ENCODE results near the gene SLC35B2. TPM values are rescaled to one million over a fixed set of nuclear protein-coding genes. Genes with fewer than 3 reads are reported as not detected.

Gene SLC35B2
- total RNA-seq, 1 experiment from 2014 or later, result 90.6 TPM

DNA sequence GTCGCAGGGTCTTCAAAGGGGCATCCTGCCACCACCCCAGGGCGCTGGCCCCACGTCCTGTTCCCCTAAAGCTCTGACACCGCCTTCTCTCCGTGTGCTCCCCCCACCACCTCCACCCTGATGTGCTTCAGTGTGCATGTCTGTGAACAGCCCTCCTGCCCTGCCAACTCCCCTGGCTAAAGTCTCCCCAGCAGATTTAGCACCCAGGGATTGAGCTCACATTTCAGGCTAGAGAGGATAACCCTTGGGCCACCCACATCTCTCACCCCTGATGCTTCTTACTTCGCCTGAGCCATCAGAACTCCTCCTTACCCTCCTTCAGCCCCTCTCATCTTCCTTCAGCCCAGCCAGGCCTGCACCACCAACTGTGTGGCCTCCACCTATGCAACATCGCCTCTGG is 20.4 kb upstream of the SLC35B2 start:
- no peak overlapping the region for H3K4me2 ChIP-seq (ENCODE audit: low read length)
- TF ChIP-seq EZH2 (IDR thresholded peaks at IDR 0.05; ENCODE audit: low read length, unreplicated experiment) (no peak), EZH2phosphoT487 (IDR thresholded peaks at IDR 0.05; ENCODE audit: borderline replicate concordance, low read length) (no peak)
- TF ChIP-seq, protein P1, sequence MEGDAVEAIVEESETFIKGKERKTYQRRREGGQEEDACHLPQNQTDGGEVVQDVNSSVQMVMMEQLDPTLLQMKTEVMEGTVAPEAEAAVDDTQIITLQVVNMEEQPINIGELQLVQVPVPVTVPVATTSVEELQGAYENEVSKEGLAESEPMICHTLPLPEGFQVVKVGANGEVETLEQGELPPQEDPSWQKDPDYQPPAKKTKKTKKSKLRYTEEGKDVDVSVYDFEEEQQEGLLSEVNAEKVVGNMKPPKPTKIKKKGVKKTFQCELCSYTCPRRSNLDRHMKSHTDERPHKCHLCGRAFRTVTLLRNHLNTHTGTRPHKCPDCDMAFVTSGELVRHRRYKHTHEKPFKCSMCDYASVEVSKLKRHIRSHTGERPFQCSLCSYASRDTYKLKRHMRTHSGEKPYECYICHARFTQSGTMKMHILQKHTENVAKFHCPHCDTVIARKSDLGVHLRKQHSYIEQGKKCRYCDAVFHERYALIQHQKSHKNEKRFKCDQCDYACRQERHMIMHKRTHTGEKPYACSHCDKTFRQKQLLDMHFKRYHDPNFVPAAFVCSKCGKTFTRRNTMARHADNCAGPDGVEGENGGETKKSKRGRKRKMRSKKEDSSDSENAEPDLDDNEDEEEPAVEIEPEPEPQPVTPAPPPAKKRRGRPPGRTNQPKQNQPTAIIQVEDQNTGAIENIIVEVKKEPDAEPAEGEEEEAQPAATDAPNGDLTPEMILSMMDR (conservative IDR thresholded peaks at IDR 0.05; ENCODE audit: low read depth, low read length), result no peak
- H3K27me3 ChIP-seq (ENCODE audit: low read length), result peaks cover 7% of the 10 kb centered on the region
- H3K4me1 ChIP-seq (ENCODE audit: insufficient read depth, low read length), result peaks cover 8% of the 10 kb centered on the region; the same call in 1 of the 2 replicates
- DNase-seq, result no peak
- no peaks in the 10 kb centered on the region for H4K20me1 ChIP-seq (ENCODE audit: low read length)
- ChIA-PET CTCF (no interaction called here), POLR2A (ENCODE audit: unreplicated experiment) (no interaction called here)
- intact Hi-C loops (cut with micrococcal nuclease), result no loop called here
- H2AFZ ChIP-seq (ENCODE audit: low read length), result no peak overlapping the region
- no peak overlapping the region for H3K9ac ChIP-seq (ENCODE audit: low read length)
- no TSS peak for BruUV-seq (replicated peaks)
- no peaks in the 10 kb centered on the region for H3K9me3 ChIP-seq (ENCODE audit: low read length)
- H3K79me2 ChIP-seq (ENCODE audit: low read length), result no peaks in the 10 kb centered on the region
- no peaks in the 10 kb centered on the region for H3K9me2 ChIP-seq (replicated peaks; ENCODE audit: low read length)
- H3K4me3 ChIP-seq (ENCODE audit: low read length), result no peak overlapping the region
- H3F3A ChIP-seq (ENCODE audit: low read length, unreplicated experiment), result no peaks in the 10 kb centered on the region
- H3K36me3 ChIP-seq (ENCODE audit: low read depth, low read length), result no peaks in the 10 kb centered on the region
- no peak for ATAC-seq
- H3K27ac ChIP-seq (ENCODE audit: low read length), result no peak overlapping the region

DNA sequence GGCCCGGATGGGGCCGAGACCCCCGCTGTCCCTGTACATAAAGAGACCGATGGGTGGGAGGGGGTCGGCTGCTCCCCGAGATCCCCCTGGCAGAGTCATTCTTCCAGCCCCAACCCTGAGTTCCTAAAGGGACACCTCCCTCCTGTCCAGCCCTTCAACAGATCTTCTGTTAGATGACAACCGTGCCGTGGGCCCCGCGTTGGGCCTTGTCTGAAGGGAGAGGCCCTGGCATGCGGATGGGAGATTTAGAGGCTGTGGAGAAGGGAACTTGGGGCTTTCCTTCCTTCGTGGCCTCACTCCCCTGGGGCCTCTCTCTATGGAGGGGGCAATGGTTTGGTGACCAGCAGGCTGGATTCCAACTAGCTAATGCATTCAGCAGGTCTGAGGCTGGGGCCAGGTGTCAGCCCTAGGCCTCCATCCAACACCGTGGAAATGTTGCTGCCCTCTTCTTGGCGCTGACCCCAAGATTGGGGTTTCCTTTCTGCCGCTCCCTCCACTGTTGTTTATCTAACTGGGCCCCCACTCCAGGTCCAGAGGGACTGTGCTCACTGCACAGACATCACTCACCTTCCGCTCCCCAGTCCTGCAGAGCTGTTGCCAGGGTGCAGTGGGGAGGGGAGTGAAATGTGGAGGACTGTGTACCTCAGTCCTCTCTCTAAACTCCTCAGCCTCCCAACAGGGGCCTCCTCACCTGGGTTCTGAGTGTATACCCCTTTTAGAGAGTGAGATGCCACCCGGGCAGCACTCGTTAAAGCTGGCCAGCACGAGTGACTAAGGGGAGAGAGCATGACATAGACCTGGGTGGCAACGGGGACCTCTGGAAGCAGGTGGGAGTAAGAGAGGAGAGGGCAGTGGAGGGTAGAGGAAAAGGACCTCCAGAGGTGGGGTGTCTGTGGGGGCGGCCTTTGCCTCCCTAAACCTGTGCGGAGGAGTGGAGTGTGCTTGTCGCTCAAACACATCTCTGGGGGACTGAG is 19.6 kb upstream of the SLC35B2 start:
- BruUV-seq (replicated peaks), result no TSS peak
- Histone ChIP-seq H3F3A (ENCODE audit: low read length, unreplicated experiment) (no peaks in the 10 kb centered on the region), H4K20me1 (ENCODE audit: low read length) (no peaks in the 10 kb centered on the region), H2AFZ (ENCODE audit: low read length) (no peak overlapping the region), H3K9ac (ENCODE audit: low read length) (no peak overlapping the region), H3K9me3 (ENCODE audit: low read length) (no peaks in the 10 kb centered on the region), H3K27me3 (ENCODE audit: low read length) (peaks cover 11% of the 10 kb centered on the region), H3K79me2 (ENCODE audit: low read length) (no peaks in the 10 kb centered on the region), H3K4me3 (ENCODE audit: low read length) (no peak overlapping the region), H3K4me1 (ENCODE audit: insufficient read depth, low read length) (peaks cover 8% of the 10 kb centered on the region; the same call in 1 of the 2 replicates), H3K27ac (ENCODE audit: low read length) (no peak overlapping the region), H3K4me2 (ENCODE audit: low read length) (no peak overlapping the region), H3K9me2 (replicated peaks; ENCODE audit: low read length) (no peaks in the 10 kb centered on the region), H3K36me3 (ENCODE audit: low read depth, low read length) (no peaks in the 10 kb centered on the region)
- ATAC-seq (no peak), DNase-seq (no peak)
- ChIA-PET CTCF (no interaction called here), POLR2A (ENCODE audit: unreplicated experiment) (no interaction called here)
- TF ChIP-seq, protein P1 (conservative IDR thresholded peaks at IDR 0.05; ENCODE audit: low read depth, low read length), result no peak
- no peak for TF ChIP-seq EZH2phosphoT487 (IDR thresholded peaks at IDR 0.05; ENCODE audit: borderline replicate concordance, low read length)
- TF ChIP-seq EZH2 (IDR thresholded peaks at IDR 0.05; ENCODE audit: low read length, unreplicated experiment), result no peak
- intact Hi-C loops (cut with micrococcal nuclease), result no loop called here
